NAMALWA (cell line): Measurements from ENCODE around the gene SLC26A11.
A peak's percentile ranks its signal among the peaks of the same experiment; 100 is the strongest.
"Not testable (repeated sequence)": the region's sequence is repeated elsewhere in the genome, so short reads cannot be mapped to it uniquely, and the experiment has no call there.

Source experiments
- DNase-seq: peaks from one replicate; pipeline ENCODE4 v3.0.0-alpha.2; 2015; ENCODE audit warnings: low spot score

SLC26A11 gene

DNA sequence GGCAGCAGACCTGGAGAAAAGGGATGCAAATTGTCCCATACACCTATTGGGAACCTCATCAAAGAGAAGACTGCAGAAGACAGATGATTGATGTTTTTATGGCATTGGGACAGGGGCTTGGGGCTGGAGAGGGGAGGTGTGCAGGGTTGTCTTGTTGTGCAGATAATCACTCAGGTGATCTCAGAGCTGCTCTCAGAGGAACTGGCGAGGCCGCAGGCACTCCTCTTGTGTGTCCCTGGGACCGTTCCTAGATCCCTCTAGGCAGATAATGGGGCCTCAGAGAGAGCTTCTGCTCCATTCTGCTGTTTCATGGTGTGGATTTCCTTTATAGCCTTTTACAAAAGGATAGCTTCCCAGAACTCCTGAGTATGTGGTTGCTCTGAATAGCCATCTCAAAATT is 42.1 kb downstream of the SLC26A11 start:
- no peak for DNase-seq

DNA sequence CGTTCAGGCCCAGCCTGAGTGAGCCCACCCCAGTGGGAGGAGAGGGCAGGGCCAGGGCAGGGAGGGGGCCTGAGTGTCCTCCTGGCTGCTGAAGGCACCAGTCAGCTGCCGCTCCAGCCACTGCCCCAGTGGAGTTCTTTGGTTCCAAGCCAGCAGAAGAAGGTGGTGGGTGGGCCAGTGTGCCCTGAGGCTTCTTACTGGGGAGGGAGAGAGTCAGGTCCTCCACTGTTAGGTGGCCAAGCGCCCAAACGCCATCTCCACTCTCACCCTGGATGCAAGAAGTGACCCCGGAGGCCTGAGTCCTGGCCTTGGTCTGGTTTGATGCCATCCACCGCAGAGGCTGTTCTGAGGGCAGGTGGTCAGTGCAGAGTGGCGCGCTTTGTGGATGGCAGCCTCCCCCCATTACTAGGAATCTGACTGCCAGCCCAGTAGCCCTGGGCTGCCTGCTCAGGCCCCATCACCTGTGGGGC is 42.6 kb downstream of the SLC26A11 start:
- DNase-seq: no peak

DNA sequence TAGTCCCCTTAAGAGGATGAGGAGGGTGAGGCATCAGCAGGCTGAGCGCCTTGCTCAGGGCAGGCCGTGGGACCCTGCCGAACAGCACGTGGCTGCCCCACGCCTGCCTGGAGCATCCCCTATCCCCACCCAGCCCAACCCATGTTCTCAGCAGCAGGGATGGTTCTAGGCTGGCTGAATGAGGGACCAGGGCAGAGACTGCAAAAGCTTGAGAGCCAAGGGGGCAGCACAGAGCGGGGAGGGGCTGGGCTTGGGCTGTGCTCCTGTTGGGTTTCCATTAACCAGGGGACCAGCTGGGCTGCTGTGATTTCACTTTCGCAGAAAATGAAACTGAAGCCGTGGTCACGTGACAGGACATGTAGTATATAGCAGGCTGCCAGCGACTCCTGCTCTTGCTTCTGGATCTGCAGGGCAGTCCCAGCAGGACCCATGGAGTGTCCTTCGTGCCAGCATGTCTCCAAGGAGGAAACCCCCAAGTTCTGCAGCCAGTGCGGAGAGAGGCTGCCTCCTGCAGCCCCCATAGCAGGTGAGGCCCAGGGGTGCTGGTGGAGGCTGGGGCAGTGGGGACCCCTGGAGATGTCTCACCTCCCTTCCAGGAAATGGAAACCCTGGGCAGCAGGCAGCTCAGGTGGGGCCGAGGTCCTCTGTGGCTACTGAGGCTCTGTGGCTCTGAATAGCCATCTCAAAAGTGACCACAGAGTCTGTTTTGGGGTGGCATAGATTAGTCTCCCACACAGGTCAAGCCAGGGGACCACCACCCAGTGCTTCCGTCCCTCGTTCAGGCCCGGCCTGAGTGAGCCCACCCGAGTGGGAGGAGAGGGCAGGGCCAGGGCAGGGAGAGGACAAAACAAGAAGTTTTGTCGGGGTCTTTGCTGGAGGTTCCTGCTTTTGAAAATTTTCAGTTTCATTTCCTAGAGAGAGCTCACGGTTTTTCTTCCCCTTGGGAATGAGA is 43.3 kb downstream of the SLC26A11 start:
- peak; percentile 97 for DNase-seq

DNA sequence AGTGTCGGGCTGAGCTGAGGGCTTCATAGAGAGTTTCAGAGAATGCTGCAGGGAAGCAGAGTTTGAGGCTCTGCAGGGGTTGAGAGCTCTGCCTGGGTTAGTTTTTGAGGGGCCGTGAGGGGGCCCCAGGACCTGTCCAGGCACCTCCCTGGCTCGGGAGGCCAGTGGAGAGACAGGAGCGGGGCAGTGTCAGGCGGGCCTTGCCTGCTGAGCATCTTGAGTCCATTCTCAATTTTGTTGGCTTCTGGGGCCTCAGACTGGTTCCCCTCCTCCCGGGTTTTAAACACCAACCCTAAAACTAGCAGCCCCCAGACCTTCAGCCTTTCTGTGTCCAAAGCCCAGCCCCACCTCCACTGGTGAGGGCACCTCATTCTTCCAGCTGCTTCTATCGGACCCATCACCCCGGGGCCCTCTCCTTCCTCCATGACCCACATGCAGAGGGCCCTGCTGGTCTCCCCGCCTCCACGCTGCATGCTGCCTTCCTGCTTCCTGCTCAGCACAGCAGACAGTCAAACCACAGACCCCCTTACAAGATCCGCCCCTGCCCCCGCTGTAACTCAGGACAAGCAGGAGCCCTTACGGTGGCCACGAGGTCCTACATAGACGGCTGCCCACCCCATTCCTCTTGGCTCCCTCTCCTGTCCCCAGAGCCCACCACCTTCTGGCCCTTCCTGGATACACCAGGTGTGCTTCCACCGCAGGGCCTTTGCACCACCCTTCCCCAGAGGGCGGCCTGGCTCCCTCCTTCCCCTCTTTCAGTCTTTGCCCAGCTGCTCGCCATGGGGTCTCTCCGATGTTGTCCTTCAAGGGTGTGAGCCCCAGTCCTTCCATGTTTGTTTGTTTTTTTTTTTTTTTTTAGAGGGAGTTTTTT is 44.2 kb downstream of the SLC26A11 start:
- DNase-seq: no peak

- DNase-seq: no peak
These were observed 45.2 kb downstream of the SLC26A11 start for GRCh38 chr17:80265205-80266068.

DNA sequence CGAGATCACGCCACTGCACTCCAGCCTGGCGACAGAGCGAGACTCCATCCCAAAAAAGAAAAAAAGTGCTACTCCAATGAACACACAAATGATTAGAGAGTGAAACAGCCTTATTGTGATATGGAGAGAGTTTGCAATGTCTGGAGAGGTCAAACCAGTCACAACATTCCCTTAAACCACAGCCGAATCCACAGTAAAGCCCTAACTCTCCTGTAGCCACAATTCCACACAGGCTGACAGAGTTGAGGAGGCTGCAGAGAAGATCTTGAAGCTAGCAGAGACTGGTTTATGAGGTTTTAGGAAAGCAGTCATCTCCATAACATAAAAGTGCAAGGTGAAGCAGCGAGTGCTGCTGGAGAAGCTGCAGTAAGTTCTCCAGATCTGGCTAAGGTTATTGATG is 47.2 kb downstream of the SLC26A11 start:
- no peak for DNase-seq

- no peak for DNase-seq
These were observed 48.2 kb downstream of the SLC26A11 start for GRCh38 chr17:80268427-80268826.

DNA sequence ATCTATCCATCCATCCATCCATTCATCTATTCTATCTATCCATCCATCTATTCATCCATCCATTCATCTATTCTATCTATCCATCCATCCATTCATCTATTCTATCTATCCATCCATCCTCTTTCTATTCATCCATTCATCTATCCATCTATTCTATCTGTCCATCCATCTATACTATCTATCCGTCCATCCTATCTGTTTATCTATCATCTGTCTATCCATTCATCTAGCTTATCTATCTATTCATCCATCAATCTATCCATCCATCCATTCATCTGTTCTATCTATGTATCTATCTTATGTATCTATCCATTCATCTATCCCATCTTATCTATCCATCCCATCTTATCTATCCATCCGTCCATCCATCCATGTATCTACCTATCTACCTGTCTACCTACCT is 49.2 kb downstream of the SLC26A11 start:
- DNase-seq: no peak

DNA sequence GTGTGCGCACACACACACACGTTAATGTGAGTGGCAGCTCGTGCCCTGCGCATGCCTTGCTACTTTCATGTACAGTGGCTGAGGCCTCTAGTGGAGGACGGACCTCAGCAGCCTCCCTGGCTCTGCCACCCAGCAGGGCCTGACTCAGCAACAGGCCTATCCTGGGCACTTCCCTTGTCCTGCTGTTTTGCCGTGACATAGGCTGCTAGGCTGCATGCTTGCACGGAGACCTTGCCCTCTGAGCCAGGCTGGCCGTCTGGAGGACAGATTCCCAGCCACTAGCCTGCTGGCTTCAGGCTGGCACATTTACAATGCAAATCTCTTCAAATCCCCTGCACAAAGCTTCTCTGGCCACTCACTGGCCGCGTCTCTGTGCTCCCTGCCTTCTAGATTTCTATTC is 49.9 kb downstream of the SLC26A11 start:
- no peak for DNase-seq

- peak; percentile 67 for DNase-seq
These were observed 50.6 kb downstream of the SLC26A11 start for GRCh38 chr17:80270836-80271235.

GRCh38 chr17:80272366-80272765 is 52.1 kb downstream of the SLC26A11 start:
- no peak for DNase-seq

GRCh38 chr17:80274331-80274730 is 54.1 kb downstream of the SLC26A11 start:
- DNase-seq: no peak

DNA sequence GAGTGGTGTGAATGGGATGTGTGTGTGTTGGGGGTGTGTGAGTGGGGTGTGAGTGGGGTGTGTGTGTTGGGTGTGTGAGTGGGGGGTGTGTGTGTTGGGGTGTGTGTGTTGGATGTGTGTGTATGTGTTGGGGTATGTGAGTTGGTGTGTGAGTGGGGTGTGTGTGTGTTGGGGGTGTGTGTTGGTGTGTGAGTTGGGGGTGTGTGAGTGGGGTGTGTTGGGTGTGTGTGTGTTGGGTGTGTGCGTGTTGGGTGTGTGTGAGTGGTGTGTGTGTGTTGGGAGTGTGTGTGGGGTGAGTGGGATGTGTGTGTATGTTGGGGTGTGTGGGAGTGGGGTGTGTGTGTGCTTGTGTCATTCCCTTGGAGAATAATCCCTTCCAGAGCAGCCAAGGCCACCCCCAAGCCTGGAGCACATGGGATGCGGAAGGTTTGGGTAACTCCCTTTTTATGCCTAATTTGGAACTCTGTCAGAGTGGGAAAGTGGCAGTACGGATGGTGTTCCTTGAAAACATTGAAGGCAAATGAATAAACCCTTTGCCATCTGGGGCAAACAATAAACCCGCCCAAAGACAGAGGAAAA is 54.7 kb downstream of the SLC26A11 start:
- DNase-seq: no peak

DNA sequence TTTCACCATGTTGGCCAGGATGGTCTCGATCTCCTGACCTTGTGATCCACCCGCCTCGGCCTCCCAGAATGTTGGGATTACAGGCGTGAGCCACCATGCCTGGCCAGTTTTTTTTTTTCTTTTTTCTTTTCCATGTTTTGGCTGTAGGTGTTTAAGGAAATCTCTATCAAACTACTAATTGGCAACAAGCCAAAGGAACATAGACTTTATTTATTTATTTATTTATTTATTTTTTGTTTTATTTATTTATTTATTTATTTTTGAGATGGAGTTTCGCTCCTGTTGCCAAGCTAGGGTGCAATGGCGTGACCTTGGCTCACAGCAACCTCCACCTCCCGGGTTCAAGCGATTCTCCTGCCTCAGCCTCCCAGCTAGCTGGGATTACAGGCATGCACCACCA is 55.6 kb downstream of the SLC26A11 start:
- not testable (repeated sequence) for DNase-seq

GRCh38 chr17:80277751-80278671 is 57.8 kb downstream of the SLC26A11 start:
- DNase-seq: no peak

- DNase-seq: no peak
These were observed 59.7 kb downstream of the SLC26A11 start for GRCh38 chr17:80279895-80280294.

GRCh38 chr17:80281516-80281915 is 61.3 kb downstream of the SLC26A11 start:
- DNase-seq: no peak

- no peak for DNase-seq
These were observed 63.1 kb downstream of the SLC26A11 start for GRCh38 chr17:80283116-80283852.

- DNase-seq: no peak
These were observed 64.4 kb downstream of the SLC26A11 start for GRCh38 chr17:80284631-80285030.
